B cell (primary cell): ENCODE measurements around the gene DNAI1.

Experiments
- EZH2 ChIP-seq: IDR thresholded peaks from 2 replicates; pipeline ENCODE4 v1.6.1; 2012; ENCODE audit warnings: borderline replicate concordance, low read depth, mild to moderate bottlenecking, moderate library complexity, low read length; ENCODE audit not compliant: insufficient read depth, poor library complexity, severe bottlenecking
- TF ChIP-seq, protein P1 (sequence below): fragments of 200-600 bp; IDR thresholded peaks from one replicate; pipeline ENCODE4 v1.8.0; 2022; ENCODE audit warnings: antibody characterized with exemption, mild to moderate bottlenecking

DNA sequence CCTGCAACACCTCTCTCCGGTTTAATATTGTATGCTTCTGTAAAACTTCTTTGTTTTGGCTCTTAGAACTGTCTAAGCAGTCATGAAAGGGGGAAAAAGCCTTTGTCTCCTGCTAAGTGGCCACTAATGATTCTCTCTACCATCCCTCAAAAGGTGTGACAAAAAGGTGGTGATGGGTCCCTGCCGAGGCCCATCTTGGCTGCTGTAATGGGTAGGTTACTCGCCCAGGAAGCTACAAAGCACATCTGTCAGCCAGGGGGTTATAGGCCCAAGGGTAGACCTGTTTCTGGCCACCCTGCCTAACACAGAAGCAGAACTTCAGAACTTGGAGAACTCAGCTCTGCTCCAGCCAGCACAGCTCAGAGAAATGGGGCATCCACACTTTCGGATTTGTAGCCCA, 1.9 kb upstream of the DNAI1 start:
- TF ChIP-seq, protein P1, sequence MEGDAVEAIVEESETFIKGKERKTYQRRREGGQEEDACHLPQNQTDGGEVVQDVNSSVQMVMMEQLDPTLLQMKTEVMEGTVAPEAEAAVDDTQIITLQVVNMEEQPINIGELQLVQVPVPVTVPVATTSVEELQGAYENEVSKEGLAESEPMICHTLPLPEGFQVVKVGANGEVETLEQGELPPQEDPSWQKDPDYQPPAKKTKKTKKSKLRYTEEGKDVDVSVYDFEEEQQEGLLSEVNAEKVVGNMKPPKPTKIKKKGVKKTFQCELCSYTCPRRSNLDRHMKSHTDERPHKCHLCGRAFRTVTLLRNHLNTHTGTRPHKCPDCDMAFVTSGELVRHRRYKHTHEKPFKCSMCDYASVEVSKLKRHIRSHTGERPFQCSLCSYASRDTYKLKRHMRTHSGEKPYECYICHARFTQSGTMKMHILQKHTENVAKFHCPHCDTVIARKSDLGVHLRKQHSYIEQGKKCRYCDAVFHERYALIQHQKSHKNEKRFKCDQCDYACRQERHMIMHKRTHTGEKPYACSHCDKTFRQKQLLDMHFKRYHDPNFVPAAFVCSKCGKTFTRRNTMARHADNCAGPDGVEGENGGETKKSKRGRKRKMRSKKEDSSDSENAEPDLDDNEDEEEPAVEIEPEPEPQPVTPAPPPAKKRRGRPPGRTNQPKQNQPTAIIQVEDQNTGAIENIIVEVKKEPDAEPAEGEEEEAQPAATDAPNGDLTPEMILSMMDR, result no peak
- no peak for TF ChIP-seq EZH2
